ENCODE results near the gene TBC1D10B.

TBC1D10B gene

DNA sequence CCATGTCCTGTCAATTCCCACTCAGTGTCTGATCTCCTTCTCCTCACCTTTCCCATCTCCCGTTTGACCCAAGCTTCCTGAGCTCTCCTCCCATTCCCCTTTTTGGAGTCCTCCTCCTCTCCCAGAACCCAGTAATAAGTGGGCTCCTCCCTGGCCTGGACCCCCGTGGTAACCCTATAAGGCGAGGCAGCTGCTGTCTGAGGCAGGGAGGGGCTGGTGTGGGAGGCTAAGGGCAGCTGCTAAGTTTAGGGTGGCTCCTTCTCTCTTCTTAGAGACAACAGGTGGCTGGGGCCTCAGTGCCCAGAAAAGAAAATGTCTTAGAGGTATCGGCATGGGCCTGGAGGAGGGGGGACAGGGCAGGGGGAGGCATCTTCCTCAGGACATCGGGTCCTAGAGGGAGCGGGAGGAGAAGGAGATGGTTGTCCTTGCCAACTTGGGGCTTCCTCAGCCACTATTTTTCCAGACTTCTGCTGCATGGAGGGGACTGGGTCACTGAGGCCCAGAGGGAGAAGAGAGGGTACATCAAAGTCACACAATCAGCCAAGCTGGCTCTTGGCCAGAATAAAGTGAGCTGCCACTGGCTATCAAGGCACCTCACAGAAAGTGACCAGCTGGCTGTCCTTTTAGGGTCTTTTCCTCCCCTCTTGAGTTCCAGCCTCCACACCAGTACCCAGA is 1.9 kb upstream of the TBC1D10B start:
- no peak for DNase-seq (ENCODE audit: low read depth)

DNA sequence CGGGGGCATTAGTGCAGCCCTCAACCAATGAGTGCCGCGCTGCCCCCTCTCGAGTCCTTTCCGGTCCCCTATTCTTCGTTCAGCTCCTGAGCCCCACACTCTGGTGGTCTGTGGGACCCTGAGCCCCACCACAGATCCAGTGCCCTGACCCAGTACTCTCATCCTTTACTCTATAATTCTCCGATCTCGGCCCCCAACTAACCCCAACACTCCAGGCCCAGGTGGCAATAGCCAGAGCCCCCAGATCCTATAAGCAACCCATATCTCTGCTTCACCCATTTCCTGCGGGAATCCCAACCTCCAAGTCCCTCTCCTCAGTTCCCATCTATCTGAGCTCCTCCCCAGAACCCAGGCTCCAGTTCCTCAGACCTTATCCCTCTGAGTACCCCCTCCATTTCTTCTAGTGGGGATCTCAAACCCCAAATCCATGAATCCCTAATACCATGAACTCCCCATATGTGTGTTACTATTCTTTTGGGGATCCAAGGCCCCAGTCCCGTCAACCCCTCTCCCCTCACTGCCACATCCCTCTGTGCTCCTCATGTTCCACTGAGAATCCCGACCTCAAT is 1.0 kb upstream of the TBC1D10B start:
- DNase-seq (ENCODE audit: low read depth) = no peak

DNA sequence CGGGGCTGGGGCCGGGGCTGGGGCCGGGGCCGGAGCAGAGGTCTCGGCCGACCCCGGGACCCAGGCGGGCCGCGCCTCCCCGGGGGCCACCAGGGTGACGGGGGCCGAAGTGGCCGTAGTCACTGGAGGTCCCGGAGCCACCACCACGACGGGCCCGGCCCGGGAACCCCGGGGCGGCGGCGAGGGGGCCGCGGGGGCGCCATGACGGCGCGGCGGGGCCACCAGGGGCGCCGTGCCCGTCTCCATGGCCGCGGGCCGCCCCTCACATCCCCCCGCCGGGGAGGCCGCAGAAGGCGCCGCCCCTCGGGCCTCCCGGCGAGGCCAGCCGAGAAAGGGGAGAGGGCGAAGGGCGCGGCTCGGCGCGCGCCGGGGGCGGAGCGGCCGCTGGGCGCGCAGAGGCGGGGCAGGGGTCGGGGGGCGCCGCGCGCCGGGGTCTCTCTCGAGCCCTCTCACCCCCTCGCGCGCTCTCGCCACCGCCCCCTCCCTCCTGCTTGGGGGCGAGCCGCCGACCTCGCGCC is 297 bp downstream of the TBC1D10B start:
- no peak for DNase-seq (ENCODE audit: low read depth)

DNA sequence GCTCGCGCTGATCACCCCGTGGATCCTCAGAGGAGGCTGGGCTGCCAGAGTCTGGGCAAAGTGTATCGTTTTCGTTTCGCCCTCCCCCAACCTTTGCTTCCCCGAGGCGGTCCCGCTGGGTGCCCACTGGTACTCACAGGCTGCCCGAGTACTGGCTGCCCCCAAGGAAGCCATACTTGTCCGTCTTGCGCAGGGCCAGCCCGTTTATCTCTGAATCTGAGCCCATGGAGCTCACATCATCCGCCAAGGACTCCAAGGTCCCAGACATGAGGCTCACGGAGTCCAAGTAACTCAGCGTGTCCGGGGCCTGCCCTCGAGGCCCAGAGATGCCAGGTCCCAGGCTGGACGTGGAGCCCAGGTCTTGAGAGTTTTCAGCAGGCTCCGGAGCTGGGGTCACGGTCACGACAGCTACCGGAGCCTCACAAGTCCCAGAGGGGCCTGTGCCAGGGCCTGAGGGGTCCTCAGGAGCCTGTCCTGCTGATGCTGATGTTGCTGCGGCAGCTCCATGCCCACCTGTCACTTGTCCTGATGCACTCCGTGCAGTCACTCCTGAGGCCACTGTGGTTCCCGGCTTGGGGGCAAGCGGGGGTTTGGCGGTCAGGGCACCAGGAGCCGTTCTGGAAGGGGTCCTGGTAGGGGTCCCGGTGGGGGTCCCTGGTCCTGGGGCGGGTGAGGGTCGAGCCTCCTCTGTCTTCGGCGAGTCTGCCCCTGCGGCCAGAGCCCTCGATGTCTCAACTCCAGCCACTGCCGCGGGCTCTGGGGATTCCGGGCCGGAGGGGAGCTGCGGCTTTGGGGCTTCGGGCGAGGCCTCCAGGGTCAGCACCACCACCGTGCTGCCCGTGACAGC is 980 bp downstream of the TBC1D10B start:
- DNase-seq (ENCODE audit: low read depth) = no peak

DNA sequence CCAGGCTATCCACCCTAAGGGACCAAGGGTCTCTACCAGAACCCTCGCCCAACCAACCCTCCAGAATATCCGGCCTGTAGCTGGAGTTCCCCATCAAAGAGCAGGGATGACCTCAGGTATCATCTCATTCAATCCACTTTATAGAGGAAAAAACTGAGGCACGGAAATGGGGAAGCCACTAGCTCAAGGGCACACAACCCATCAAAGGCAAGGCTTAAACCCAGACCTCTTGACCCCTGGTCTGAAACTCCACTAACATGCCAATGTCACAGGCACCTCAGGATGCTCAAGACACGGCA is 1.6 kb downstream of the TBC1D10B start:
- no peak for DNase-seq (ENCODE audit: low read depth)

DNA sequence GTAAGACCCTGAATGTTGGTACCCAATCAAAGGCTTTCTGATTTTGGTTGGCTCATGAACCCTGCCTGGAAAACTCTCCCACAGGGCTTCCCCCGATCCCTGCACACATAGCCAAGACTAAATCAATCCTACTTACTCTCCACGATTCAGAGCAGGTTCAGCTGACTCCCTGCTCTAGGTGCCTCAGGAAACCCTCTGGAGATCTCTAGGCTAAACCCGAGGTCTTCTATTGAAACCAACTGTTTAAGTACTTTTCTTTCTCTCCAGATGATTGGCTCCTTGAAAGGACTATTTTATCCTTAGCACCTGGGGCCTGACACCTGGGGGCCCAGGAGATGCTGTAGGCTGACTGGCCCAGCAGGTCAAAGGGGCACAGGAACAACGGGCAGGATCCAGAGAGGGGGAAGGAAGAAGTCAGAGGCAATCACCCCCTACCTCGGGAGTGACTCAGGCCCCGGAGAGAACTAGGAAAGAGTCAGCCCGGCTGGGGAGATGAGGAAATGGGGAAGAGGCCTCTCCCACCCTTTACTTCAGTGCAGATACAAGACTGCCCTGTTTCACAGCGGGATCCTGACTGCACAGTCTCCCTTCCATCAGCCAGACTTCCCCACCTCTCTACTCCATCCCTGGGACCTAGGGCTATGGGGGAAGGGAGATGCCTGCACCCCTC is 2.0 kb downstream of the TBC1D10B start:
- DNase-seq (ENCODE audit: low read depth) = no peak

DNA sequence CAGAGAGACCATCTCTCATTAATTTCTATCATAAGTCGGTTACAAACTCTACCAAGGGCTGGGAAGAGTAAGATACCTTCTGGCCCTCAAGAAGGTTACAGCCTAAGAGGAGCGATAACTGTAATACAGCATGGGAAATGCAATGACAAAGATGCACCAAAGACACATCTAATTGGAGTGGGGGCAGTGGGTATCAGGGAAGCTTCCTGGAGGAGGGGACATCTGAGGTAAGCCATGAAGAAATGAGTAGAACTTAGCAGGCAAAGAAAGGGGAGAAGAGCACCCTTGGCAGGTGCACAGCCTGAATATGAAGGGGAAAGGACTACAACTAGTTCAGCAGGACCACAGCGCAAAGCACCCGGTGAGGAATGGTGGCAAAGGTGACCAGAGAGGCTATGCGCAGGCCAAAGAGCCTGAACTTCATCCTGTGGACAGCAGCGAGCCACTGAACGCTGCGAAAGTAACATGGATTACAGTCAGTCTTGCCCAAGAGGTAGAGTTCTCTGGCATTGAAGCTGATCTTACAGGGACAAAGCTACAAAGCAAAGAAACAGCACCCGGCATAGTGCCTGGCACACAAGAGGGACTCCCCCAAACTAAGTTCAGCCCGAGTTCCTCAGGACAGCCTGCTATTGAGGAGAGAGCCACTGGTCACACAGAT is 2.8 kb downstream of the TBC1D10B start:
- DNase-seq (ENCODE audit: low read depth) = no peak

DNA sequence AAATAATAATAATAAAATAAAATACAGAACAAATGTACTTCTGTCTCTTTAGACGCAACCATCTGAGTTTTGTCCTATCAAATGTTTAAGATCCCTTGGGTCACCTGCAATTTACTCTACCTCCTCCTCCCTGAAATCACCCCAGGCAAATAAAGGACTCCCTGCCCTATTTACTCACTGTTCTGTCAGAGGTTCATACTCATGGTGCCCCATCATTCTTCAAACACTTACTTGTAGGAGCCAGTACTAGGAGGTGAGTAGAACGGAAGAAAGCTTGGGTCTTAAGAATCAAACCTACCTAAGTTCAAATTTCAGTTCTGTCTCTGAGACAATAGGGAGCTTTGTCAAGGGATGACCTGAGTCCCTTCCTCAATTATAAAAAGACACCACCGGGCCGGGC is 3.8 kb downstream of the TBC1D10B start:
- no peak for DNase-seq (ENCODE audit: low read depth)

DNA sequence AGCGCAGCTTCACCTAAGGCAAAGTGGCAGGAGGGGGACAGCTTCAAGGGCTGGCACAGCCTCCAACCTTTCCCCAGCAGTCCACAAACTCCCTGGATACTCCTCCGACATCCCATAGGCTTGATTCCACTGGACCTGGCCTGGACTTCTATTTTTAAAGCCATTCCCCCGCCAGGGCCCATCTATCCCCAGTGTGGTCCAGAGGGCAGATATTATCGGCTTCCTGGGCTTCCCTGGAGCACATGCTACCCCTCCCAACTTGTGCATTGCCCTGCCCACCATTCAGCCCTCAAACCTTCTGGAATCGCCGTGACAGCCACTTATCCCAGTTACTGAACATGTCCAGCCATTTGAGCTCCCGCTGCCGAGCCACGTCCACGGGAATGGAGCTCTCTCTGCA is 5.1 kb downstream of the TBC1D10B start:
- DNase-seq (ENCODE audit: low read depth) = no peak

DNA sequence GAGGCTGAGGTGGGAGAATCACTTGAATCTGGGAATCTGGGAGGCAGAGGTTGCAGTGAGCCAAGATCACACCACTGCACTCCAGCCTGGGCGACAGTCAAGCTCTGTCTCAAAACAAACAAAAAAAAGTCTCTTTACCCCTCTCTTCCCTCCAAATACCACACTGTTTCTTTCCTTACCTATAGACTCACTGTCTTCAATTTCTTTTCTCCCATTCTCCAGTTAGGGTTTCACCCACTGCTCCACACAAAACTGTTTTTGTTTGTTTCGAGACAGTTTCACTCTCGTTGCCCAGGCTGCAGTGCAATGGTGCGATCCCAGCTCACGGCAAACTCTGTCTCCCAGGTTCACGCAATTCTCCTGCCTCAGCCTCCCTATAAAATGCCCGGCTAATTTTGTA is 9.1 kb downstream of the TBC1D10B start:
- DNase-seq (ENCODE audit: low read depth) = no peak

DNA sequence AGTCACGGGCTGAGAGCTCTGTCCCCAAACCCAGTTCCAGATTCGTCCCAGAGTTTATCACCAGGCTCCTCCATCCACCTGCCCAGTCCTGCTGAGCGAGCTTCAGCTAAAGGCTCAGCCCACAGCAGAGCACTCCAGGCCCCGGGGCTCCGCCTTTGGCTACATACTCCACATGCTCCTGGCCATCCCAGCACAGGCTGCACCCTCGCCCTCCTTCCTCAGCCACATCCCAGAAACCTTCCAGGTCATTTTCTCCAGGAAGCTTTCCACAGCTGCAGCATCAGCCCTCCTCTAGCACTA is 10.5 kb downstream of the TBC1D10B start:
- DNase-seq (ENCODE audit: low read depth) = no peak

DNA sequence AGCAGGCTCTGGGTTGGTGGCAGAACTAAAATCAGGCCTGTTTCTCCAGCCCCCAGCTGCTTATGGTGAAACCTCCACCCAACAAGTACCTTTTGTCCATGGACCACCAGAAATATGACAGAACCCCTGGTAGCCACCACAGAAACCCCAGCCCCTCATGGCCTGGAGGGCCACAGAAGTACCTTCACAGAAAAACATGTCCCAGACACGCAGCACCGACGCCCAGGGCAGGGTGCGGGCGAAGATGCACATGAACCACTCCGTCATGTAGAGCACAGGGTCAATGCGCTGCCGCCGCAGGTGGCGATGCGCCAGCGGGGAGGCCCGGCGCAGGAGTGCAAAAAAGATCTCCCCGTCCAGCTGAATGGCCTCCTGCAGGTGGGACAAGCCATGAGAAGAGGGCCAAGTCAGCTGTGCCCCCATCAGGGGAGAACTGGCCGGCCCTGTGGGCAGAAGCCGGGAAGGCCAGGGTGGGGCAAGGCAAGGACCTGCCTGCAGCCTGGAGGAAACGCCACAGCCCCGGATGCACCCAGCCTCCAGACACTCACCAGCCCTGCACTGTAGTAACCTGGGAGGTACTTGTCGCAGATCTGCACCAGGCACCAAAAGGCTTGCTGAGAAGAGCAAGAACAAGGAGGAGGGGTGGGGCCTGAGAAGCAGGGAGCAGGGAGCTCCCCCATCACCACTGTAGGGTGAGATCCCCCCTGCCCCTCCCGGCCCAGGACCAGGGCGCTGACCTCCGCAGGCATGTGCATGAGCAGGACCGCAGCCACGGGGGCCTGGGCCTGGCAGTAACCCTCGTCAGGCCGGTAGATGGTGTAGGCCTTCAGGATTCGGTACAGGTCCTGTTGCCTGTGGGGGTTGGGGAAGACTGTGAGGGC is 11.1 kb downstream of the TBC1D10B start:
- DNase-seq (ENCODE audit: low read depth) = no peak

DNA sequence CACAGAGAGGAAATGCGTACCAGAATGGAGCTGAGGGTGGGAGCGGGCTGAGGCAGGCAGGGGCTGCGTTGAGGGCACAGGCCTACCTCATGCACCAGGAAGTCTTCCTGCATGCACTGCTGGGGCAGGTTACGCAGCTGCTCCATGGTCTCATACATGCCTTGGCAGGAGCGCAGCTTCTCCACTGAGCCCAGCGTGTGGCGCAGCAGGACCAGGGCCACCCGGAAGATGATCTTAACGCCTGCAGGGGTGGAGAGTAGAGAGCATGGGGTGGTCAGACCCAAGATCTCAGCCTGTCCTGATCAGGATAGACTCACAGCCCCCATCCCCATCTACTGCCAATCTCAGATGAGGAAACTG is 11.7 kb downstream of the TBC1D10B start:
- DNase-seq (ENCODE audit: low read depth) = no peak

DNA sequence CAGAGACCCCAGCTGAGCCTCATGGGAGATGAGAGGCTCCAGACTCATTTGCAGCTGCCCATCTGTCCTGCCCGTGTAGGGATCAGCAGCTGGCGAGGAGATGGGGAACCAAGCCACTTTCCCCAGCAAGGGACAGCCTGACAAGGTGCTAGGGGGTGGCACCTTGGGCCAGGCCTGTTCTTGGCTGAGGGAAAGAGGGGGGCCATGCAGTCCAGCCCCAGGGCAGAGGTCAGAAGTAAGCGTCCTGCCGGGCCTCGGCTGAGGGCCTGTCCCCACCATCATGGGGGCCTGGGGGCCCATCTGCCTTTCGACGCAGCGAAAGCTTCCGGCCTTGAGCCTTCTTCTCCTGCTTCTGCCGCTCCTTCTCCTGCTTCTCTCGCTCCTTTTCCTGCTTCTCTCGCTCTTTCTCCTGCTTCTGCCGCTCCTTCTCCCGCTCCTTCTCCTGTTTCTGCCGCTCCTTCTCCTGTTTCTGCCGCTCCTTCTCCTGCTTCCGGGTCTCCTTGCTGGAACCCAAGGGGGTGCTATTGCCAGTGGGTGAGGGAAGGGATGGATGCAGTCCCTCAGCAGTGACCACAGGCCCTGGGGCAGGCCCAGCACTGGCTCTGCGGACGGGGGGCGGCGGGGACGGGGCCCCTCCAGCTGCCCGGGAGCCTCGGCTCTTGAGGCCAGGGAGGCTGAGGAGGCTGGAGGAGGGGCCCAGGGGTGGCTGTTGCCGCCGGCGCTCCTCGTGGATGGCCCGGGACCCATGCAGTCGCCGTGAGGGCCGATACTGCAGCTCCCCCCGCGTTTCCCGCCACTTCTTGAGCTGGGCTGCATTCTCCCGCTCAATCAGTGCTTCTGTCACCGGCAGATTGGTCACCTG is 12.3 kb downstream of the TBC1D10B start:
- no peak for DNase-seq (ENCODE audit: low read depth)

DNA sequence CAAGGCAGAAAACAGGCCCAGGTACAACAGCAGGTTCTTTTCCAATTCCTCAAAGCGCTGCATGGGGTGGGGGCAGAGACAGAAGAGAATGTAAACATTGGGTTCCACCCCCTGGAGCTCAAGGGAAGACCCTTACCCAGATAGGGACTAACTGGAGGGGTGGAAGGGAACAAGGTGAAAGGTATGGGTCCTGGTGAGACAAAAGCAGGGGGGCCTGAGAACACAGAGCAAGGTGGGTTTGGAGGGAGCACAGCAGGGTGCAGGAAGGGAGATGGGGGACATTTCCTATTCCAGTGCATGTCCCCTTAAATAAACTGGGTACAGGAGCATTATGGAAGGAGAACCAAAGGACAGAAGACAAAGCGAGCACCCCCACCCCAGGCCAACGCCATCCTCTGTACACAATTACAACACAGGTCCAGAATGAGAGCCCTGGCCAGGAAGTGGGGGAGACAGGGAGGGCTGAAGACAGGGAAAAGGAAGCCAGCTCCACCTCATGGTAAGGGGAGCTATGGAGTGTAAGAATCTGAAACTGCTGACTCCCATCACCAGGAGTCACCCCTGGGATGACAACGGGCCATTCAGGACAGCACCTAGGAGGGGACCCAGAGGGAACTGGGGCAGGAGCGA is 13.1 kb downstream of the TBC1D10B start:
- no peak for DNase-seq (ENCODE audit: low read depth)

DNA sequence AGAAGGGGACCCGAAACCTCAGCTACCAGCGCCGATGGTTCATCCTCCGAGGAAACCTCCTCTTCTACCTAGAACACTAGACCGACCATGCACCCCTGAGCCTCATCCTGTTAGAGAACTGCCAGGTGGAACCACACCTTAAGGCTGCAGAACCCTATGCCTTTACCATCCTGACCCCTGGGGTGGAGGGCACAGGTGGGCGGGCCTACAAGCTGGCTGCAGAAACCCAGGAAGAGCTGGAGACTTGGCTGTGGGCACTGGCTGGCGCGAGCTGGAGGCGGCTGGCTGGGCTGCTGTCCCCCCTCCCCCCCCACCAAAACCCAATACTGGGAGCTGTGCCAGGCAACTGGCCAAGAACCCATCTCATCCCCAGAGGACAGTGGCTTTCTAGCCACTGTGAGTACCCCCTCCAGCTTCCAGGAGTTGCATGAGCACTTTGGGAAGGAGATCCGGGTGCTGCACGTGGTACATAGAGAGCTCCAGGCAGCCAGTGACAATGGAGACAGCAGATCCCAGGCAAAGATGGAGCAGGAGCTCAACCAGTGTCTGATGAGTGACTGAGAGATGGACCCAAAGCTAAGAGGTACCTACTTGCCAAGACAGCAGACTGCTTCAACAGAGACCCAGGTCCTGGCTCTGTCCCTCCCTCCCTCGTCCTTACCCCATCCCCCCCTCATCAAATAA is 13.8 kb downstream of the TBC1D10B start:
- DNase-seq (ENCODE audit: low read depth) = no peak

DNA sequence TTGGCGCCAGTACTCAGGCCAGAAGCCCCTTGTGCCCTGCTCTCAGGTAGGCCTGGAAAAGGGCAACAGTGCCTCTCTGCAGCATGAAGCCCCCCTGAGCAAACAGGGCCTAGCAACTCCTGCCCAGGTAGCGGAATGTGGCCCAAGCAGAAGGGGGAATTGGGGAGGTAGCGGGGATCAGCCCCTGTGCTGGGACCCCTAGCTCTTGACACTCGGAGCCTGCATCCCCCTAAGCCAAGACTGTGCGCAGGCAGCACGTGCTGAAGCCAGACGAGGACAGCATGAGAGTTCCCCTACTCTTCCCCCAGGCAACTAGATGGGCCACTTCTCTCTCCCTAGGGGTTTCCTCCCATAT is 14.4 kb downstream of the TBC1D10B start:
- DNase-seq (ENCODE audit: low read depth) = no peak

DNA sequence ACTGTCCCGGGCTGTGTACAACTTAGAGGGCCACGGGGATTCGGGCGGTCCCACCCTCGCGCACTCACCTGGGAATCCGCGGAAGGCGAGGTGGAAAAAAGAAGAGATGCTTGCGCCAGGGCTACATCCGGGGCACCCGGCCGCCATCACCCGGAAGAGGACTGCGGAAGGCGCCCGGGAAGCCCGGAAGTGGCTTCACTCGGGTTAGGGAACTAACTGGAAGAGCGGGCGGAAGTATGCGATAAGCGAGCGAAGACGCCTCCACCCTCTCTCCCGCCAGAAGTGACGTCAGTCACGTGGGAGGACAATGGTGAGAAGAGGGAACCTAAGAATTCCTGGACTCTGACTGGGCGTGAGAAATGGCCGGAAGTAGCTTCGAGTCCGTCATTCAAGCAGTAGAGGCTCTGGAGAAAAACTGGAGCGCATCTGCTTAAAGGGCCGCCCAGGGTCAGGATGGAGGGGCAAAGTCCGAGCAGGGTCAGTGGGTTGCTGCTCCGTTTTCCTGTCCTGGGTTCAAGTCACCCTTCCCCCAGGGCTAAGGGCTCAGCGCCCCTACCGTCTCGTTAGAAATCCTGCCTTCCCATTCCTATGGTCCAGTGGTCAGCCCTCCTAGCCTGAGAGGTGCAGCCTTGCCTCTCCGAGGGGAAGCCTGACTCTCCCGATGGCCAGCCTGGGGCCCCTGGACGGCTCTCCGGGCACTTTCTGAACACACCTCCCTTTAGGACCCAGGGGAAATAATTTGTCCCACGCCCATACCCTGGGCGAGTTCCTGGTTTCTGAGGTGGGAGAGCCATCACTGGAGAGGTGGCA is 14.9 kb downstream of the TBC1D10B start, which contains the start of gene CD2BP2:
Gene CD2BP2, minus strand, starts transcription at position 165 of the 810 bp plus-strand sequence. CDS start 627 bp downstream, outside the sequence.
- peak; percentile 99 for DNase-seq (ENCODE audit: low read depth)
